HG03066 (cell line): ENCODE data around the gene RNU1-3.
A peak's percentile ranks its signal among the peaks of the same experiment; 100 is the strongest.
"Not testable (repeated sequence)": the region's sequence is repeated elsewhere in the genome, so short reads cannot be mapped to it uniquely, and the experiment has no call there.

ENCODE experiments used
- ATAC-seq: cut with Tn5 transposase; IDR thresholded peaks from one replicate; pipeline ENCODE4 v1.9.1; 2021; ENCODE audit warnings: low read depth; ENCODE audit not compliant: unreplicated experiment

Gene RNU1-3

DNA sequence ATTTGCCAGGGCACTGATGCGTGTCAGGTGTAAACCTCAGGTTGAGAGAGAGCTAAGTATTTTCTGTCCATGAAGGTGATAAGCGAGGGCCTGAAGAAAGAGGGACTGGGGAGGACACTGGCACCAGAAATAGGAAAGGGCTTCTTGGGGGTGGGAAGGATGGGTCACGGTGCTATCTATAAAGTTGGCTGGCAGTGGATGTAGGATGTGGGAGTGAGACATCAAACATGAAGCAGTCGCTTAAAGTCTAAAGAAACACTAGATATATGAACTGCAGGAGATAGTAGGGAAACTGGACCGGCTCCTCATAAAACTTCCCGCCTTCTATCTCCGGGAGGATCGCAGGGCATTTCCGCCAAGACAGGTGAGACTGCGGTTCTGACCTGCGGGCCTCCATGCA is 912 bp downstream of the RNU1-3 start:
- ATAC-seq: not testable (repeated sequence)

DNA sequence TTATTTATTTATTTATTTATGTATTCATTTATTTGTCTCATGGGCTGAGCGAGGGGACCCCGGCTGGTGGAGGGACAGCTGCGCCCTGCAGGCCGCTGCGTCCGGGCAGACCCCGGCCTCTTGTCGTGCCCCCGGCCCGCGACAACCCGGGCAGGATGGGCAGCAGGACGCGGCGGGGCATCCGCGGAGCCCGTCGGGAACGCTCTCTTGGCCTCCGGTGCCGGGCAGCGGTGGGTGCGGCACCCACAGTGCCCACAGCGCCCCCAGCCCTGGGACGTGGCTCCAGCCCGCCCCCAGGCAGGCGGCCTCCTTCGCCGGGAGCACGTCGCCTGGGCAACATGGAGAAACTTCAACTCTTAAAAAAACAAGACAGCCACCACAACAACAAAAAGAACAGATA is 8.5 kb downstream of the RNU1-3 start:
- not testable (repeated sequence) for ATAC-seq

DNA sequence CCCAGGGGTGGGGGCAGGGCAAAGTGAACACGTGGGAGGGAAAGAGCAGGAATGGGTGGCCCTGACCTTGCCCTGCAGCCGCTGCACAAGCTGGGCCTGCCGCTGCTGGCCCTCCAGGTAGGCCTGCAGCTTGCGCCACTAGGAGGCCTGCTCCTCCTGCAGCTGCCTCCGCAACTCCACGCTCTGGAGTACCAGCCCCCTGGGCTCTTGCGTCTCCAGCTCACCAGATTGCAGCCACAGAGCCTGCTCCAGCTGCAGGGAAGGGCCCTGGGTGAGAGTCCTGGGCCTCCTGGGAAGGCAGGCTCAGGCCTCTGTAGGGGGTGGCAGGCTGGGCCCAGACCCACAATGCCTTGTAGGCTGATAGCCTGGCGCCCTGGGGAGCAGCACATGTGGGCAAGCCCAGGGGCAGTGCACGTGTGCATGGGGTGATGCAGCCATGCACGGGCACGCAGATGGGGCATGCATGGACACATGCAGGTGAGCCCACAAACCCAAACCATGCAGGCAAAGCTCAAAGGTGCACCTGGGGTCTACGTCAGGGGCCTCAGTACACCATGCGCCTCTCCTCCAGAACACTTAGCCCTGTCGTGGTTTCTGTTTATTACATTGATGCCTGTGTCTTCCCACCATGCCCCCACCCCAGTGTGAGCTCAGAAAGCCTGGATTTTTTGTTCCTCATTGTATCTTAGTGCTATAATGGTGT is 9.6 kb downstream of the RNU1-3 start:
- ATAC-seq: not testable (repeated sequence)

DNA sequence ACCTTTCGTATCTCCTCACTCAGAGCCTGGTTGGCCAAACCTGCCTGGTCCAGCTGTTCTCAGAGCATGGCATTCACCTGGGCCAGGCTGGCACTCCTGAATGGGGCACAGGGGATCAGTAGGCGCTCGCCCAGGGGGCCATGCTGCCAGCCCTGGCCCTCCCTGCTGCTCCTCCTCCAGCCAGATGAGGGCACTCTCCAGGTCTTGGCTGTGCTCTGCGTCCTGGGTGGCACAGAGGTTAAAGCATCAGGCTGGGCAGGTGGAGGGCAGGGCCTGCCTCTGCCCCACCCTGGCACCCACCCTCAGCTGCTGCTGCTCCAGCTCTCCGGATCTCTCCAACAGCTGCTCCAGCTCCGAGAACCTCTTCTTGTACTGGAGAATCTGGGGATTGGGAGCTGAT is 10.2 kb downstream of the RNU1-3 start:
- not testable (repeated sequence) for ATAC-seq

DNA sequence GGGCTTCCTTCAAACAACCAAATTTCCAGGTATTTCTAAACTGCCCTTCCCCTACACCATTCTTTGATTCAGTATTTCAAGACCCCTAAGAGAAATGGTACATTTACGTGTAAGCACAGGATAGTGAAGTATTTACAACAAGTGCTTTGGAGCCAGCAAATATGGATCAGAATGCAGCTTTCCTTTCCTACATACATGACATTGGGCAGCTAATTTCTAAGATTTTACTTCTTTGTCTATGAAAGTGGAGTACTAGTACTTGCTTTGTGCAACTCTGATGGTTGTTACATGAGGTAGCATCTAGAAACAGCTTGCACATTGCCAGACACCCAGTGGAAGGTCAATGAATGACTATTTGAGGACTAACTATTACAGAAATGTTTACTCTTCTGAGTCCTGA is 15.2 kb downstream of the RNU1-3 start:
- ATAC-seq: not testable (repeated sequence)

DNA sequence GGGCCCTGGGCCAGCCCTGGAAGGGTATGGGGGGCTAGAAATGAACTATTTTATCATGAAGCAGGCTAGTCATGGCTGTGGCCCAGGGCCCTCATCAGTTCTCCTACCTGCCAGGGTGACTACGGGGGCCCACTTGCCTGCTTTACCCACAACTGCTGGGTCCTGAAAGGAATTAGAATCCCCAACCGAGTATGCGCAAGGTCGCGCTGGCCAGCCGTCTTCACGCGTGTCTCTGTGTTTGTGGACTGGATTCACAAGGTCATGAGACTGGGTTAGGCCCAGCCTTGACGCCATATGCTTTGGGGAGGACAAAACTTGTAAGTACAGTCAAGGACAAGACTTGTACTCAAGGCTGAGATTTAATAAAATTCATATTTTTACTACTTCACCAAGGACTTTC is 16.8 kb downstream of the RNU1-3 start:
- not testable (repeated sequence) for ATAC-seq

DNA sequence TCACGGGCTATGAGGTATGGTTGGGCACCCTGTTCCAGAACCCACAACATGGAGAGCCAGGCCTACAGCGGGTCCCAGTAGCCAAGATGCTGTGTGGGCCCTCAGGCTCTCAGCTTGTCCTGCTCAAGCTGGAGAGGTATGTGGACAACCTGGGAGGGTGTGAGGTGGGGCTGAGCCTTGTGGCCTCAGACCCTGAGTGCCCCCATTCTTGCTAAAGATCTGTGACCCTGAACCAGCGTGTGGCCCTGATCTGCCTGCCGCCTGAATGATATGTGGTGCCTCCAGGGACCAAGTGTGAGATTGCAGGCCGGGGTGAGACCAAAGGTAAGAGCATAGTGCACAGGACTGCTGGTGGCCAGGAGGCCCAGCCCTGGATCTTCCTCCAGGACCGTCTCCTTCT is 17.4 kb downstream of the RNU1-3 start:
- not testable (repeated sequence) for ATAC-seq

DNA sequence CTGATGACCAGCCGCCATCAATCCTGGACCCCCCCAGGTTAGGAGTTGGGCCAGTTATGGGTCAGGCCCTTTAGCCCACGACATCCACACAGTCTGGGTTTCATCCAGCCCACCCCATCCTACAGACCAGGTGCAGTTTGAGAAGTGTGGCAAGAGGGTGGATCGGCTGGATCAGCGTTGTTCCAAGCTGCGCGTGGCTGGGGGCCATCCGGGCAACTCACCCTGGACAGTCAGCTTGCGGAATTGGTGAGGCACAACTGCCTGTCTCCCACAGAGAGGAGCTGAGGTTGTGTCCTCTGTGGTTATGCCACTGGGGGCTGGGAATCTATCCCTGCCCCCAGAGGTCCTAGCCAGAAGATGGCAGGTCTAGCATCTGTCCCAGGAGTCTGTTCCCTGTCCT is 18.0 kb downstream of the RNU1-3 start:
- ATAC-seq: not testable (repeated sequence)

DNA sequence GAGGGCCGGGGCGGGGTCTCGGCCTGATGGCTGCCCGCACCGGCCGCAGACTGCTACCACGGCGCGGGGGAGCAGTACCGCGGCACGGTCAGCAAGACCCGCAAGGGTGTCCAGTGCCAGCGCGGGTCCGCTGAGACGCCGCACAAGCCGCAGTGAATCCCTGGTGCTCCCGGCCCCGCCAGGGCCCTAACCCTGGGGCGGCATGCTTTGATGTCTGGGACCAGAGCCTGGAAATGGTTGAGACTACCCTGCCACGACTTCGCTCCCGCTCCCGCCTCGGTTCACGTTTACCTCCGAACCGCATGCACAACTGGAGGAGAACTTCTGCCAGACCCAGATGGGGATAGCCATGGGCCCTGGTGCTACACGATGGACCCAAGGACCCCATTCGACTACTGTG is 18.5 kb downstream of the RNU1-3 start:
- not testable (repeated sequence) for ATAC-seq

DNA sequence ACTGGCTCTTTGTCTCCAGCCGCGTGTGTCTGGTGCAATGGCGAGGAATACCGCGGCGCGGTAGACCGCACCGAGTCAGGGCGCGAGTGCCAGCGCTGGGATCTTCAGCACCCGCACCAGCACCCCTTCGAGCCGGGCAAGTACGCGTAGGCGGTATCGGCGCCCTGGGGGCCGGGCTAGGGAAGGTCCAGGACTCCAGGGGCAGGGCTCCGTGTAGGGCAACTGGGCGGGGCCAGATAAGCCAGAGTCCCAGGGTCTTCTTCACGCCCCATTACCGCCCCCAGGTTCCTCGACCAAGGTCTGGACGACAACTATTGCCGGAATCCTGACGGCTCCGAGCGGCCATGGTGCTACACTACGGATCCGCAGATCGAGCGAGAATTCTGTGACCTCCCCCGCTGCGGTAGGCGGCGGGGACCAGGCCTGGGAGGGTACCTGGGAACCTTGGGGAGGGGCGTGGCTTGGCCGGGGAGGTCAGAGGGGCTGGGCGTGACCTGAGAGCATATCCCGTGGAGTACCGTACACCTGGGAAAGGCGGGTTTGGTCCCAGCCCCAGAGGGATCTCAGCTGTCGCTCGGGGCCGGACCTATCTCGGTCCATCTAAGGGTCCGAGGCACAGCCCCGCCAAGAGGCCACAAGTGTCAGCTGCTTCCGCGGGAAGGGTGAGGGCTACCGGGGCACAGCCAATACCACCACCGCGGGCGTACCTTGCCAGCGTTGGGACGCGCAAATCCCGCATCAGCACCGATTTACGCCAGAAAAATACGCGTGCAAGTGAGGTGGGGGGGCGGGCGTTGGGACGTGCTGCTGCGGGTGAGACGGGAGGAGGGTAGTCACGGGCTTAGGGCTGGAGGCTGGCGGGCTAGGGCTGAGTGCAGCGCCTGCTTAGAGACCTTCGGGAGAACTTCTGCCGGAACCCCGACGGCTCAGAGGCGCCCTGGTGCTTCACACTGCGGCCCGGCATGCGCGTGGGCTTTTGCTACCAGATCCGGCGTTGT is 19.3 kb downstream of the RNU1-3 start:
- ATAC-seq: not testable (repeated sequence)

DNA sequence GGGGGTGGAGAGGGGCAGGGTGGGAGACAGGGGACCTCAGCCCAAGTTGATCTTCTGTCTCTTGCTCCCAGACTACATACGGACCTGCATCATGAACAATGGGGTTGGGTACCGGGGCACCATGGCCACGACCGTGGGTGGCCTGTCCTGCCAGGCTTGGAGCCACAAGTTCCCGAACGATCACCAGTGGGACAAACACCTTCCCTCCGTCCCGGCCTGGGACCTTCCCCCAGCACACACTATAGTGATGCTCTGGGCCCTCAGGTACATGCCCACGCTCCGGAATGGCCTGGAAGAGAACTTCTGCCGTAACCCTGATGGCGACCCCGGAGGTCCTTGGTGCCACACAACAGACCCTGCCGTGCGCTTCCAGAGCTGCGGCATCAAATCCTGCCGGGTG is 20.0 kb downstream of the RNU1-3 start:
- ATAC-seq: not testable (repeated sequence)

DNA sequence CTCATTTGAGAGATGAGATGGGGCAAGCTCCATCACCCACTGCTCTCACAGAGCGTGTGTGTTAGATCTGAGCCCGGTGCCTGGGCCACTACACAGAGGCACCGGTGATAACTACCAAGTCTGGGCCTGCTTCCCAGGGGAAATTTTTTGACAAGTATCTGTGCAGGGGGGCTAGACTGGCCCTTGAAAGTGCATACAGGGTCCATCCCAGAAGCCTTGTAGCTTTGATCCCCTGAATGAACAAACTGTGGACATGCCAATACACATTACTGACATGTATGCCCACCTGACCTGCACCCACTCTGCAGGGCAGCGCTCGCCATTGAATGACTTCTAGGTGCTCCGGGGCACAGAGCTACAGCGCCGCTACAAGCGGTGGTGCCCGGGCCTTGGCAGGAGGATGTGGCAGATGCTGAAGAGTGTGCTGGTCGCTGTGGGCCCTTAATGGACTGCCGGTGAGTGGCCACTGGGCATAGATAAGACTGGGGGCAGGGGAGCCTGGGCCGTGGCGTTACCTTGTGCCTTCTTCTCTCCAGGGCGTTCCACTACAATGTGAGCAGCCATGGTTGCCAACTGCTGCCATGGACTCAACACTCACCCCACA is 20.6 kb downstream of the RNU1-3 start:
- not testable (repeated sequence) for ATAC-seq

DNA sequence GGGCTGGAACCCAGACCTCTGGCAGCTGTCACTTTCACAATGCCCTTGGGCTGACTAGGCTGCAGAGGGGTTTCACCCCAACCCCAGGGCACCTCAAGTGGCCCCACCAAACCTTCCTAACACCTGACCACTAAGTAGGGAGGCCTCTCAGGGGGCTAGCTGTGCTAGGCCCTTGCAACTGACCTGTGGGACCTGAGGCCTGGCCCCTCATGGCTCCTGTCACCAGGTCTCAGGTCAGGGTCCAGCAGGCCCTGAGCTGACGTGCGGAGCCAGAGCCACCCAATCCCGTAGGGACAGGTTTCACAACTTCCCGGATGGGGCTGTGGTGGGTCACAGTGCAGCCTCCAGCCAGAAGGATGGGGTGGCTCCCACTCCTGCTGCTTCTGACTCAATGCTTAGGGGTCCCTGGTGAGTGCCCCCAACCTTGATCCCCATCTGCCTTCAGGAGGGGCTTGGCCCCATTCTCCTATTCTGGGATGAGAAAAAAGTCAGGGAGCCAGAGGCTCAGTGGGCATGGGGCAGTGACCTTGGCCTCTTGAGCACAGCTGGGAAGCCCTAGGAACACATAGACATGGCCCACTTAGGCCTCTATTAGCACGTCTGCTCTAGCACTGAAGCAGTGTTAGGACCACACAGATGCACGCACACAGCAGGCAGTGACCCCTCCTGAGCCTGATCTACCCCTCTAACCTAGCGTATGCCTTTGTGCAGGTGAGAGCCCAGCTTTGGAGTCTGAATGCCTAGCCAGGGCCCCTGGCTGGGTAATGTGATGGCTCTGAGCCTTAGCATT is 21.3 kb downstream of the RNU1-3 start:
- not testable (repeated sequence) for ATAC-seq

DNA sequence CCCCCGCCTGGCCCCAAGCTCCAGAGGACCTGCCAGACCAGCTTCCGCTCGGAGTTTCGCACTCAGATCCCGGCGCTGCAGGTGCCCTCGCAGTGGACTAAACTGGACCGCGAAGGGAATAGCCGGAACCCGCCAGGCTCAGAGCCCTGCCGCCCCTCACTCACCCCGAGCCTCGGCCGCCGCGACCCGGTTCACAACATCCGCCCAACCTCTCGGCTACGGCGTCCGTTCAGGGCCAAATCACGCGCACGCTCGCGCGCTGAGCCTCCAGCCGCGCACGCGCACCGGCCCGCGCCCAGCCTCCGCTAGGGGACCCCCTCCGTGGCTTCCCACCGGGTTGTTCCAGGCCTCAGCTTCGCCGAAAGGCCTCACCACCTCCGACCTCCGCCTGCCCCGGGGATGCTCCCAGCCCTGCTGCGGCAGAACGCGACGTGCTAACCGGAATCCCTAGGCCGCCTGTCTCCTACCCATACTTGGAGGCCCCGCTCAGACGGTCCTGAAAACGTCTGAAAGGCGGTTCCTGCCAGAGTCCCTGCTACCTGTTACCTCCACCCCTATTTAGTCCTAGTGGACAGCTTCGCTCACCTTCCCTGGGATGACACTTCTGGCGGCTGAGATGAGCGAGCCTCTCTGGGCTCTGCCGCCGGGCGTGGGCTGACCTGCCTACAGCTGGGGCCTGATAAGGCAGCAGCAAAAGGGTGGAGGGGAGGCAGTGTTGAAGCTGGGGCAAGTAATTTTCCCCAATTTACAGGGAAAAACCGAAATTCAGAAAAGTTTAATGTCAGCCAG is 22.1 kb downstream of the RNU1-3 start:
- ATAC-seq: peak; percentile 75

DNA sequence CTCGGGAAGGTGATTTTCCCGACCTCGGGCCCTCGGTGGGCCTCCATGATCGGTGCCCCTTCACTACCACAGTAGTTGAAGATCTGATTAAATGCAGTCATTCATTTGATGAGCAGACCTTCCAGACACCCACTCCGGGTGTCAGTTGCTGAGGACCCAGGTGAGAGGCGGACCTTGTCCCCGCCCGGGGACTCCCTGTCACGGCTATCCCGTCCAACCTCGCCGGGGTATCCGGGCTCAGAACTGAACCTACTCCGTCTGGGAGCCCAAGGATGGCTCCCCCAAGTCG is 22.6 kb downstream of the RNU1-3 start:
- peak; percentile 31 for ATAC-seq

DNA sequence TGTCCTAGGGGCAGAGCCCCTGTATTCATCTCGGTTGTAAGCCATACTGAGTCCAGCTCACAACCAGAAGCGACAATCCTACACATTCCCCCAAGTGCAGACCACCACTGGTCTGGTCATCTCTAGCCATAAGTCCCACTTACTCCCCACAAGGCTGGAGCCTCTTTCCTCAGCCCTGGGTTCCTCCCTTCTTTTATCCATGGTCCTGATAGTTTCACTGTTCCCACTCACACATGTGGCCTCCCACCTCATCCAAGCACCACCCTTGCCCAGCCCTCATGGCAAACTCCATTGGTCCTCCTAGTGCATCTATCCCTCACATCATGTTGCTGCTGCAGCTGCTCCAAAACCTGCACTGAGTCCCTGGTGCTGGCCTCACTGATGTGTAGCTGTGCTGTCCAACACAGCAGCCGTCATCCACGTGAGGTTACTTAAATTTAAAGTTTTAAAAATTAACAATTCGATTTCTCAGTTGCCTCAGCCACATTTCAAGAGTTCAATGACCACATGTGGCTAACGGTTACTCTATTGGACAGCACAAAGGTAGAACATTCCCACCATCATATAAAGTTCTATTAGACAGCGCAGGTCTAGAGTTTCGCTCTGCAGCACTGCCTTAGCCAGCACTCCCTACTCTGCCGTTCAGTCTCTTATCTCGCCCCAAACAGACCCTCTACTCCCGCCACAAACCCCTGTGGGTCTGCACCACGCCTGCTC is 23.1 kb downstream of the RNU1-3 start:
- ATAC-seq: peak; percentile 7

DNA sequence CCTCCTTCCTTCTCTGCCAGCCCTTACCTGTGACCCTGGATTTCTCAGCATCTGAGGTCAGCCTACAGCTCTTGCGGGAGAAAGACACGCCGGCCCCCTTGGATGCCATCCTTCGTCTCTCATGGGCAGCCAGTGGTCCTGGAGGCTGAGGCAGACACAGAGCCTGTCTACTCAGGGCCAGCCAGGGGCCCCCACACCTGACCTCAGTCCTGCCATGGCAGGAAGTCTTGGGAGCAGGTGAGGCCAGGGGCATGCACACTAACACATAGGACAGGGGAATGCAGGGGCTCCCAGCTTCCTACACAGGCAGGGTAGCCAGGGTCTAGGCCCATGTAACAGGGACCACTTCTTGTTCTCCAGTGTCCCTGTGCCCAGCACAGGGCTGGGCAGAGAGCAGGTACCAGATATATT is 23.7 kb downstream of the RNU1-3 start:
- not testable (repeated sequence) for ATAC-seq

DNA sequence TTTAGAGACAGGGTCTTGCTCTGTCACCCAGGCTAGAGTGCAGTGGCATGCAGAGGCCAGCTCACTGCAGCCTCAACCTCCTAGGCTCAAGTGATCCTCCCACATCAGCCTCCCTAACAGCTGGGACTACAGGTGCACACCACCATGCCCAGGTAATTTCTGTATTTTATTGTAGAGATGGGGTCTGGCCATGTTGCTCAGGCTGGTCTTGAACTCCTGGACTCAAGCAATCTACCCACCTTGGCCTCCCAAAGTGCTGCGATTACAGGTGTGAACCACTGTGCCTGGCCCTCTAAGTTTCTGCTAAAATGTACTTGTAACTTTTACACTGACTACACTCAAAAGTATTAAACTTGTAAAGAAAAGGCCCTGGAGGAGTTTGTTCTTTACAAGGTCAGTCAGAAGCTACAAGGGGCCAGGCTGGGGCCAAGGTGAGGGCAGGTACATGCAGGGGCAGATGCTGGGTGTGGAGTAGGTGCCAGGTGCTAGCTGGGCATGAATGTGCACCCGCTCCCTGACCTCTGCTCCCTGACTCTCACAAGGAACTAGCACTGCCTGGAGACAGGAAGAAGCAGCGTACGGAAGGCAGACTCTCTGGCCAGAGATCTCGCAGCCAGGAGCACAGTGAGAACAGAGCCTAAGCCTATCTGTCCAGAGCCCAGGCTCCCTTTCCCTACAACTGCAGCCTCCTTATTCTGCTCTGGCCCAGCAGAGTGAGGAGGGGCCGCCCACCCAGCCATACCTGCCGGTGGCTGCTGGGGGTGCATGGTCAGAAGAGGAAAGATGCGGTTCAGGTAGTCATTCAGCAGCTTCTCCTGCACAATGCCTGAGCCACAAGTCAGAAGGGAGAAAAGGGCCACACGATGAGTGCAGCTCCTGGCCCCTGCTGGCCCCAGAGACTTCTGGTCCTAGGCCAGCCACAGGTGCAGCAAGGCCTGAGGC is 24.5 kb downstream of the RNU1-3 start:
- not testable (repeated sequence) for ATAC-seq
